HepG2 (cell line): ENCODE results near the gene KRT1. TPM values are rescaled to one million over a fixed set of nuclear protein-coding genes. Genes with fewer than 3 reads are reported as not detected.

Source experiments
- ATAC-seq: fragments of 200-7000 bp; cut with Tn5 transposase; 3 replicates; pipeline ENCODE4 v1.9.1; 2020; ENCODE audit warnings: mild to moderate bottlenecking, moderate library complexity
- BruUV-seq: library from RNA; stranded (reverse); fragments of 400-500 nt; replicated peaks from 2 replicates; lab custom pipeline; 2021; lab: Mats Ljungman, UMichigan
- CTCF ChIA-PET: fragments of 300-600 bp; formaldehyde crosslinking; extraction: SDS; loops from one replicate; lab custom pipeline; 2021; ENCODE audit warnings: low total read pairs, inconsistent platforms, low intra/inter-chr PET ratio; lab: Yijun Ruan, JAX
- POLR2A ChIA-PET: fragments of 350-600 bp; sonication (Branson Sonifier 250); formaldehyde crosslinking; loops from one replicate; lab custom pipeline; 2020; ENCODE audit warnings: antibody characterized with exemption, inconsistent platforms; lab: Yijun Ruan, JAX
- DNase-seq: peaks from one replicate; pipeline ENCODE4 v3.0.0-alpha.2; 2015; ENCODE audit warnings: low spot score
- FAIRE-seq: peaks from 3 replicates; lab custom pipeline; 2011; peaks lifted over from hg19 to GRCh38; lab: Jason Lieb, UNC
- H2AFZ ChIP-seq: one replicate; pipeline ENCODE4 v1.6.1; 2011; ENCODE audit warnings: low read length, inconsistent platforms
- H3K27ac ChIP-seq: fragments of 300-600 bp; 3 replicates; pipeline ENCODE4 v1.8.0; 2011; ENCODE audit warnings: mixed run types, mild to moderate bottlenecking, mixed read lengths, low read length, inconsistent platforms; ENCODE audit not compliant: insufficient read depth; ENCODE audit errors: extremely low read length
- H3K27me3 ChIP-seq, 2 experiments: fragments of 200-600 bp in 1 of 2; 2 replicates in 1 of 2; 3 replicates in 1 of 2; pipeline versions ENCODE4 v1.6.0 to v1.8.0; 2011; ENCODE audit warnings: low read length in 2 of 2, mild to moderate bottlenecking in 2 of 2, moderate library complexity in 2 of 2, inconsistent platforms in 1 of 2; ENCODE audit not compliant: insufficient read depth in 2 of 2, control insufficient read depth in 1 of 2
- H3K36me3 ChIP-seq, 2 experiments: fragments of 200-600 bp in 1 of 2; replicated peaks in 1 of 2; 2 replicates in 1 of 2; 3 replicates in 1 of 2; pipeline versions ENCODE4 v1.5.1 to v1.8.0; 2011; ENCODE audit warnings: low read length in 2 of 2, inconsistent platforms in 1 of 2; ENCODE audit not compliant: insufficient read depth in 2 of 2, control insufficient read depth in 1 of 2
- H3K4me1 ChIP-seq: 2 replicates; pipeline ENCODE4 v1.5.1; 2012; ENCODE audit warnings: low read length, inconsistent platforms; ENCODE audit not compliant: insufficient read depth
- H3K4me2 ChIP-seq: 2 replicates; pipeline ENCODE4 v1.6.0; 2011; ENCODE audit warnings: low read depth, low read length, inconsistent platforms
- H3K4me3 ChIP-seq, 3 experiments: fragments of 200-600 bp in 1 of 3; sonication (generic), shearing (Covaris generic) in 1 of 3; replicated peaks in 1 of 3; 2 replicates each; pipeline ENCODE4 v1.5.1; 2011 to 2016; ENCODE audit warnings: low read length in 3 of 3, inconsistent platforms in 2 of 3, low read depth in 2 of 3, mild to moderate bottlenecking in 2 of 3, control low read depth in 1 of 3, mixed read lengths in 1 of 3; ENCODE audit not compliant: insufficient read depth in 1 of 3
- H3K79me2 ChIP-seq: one replicate; pipeline ENCODE4 v1.6.1; 2011; ENCODE audit warnings: low read length, inconsistent platforms; ENCODE audit not compliant: insufficient read depth
- H3K9ac ChIP-seq: 2 replicates; pipeline ENCODE4 v1.6.0; 2011; ENCODE audit warnings: mild to moderate bottlenecking, low read depth, low read length, inconsistent platforms; ENCODE audit not compliant: insufficient read depth
- H3K9me3 ChIP-seq: 2 replicates; pipeline ENCODE4 v1.5.1; 2012; ENCODE audit warnings: mild to moderate bottlenecking, low read length
- H4K20me1 ChIP-seq: 2 replicates; pipeline ENCODE4 v1.6.0; 2011; ENCODE audit warnings: inconsistent platforms, mild to moderate bottlenecking, low read length, moderate library complexity; ENCODE audit not compliant: insufficient read depth
- ATF1 ChIP-seq: IDR thresholded peaks from 2 replicates; pipeline ENCODE4 v1.6.1; 2016; ENCODE audit warnings: mild to moderate bottlenecking, control low read depth
- FOSL2 ChIP-seq: sonication (generic); formaldehyde crosslinking; IDR thresholded peaks from 2 replicates; pipeline ENCODE4 v1.4.0; 2020; ENCODE audit warnings: missing genetic modification reagents
- FOXA3 ChIP-seq: IDR thresholded peaks from 2 replicates; pipeline ENCODE4 v1.6.1; 2016; ENCODE audit warnings: missing genetic modification reagents, missing compliant biosample characterization
- FOXP4 ChIP-seq: sonication (generic); formaldehyde crosslinking; IDR thresholded peaks from 2 replicates; pipeline ENCODE4 v1.4.0; 2020; ENCODE audit warnings: missing genetic modification reagents
- MEIS1 ChIP-seq: sonication (generic); formaldehyde crosslinking; IDR thresholded peaks from 2 replicates; pipeline ENCODE4 v1.9.0; 2021; ENCODE audit warnings: mild to moderate bottlenecking, missing genetic modification reagents, moderate library complexity, borderline replicate concordance
- NFIC ChIP-seq: IDR thresholded peaks from 2 replicates; pipeline ENCODE4 v1.6.1; 2012; ENCODE audit warnings: mild to moderate bottlenecking, low read length, inconsistent platforms
- PAX8 ChIP-seq: sonication (generic); formaldehyde crosslinking; IDR thresholded peaks from 2 replicates; pipeline ENCODE4 v1.8.0; 2022; ENCODE audit warnings: mild to moderate bottlenecking, missing genetic modification reagents, borderline replicate concordance
- SNAPC2 ChIP-seq: sonication (generic); formaldehyde crosslinking; IDR thresholded peaks from 2 replicates; pipeline ENCODE4 v1.8.1; 2022; ENCODE audit warnings: mild to moderate bottlenecking, missing genetic modification reagents
- TCF7 ChIP-seq: sonication (generic); IDR thresholded peaks from 2 replicates; pipeline ENCODE4 v1.6.1; 2016; ENCODE audit warnings: antibody characterized with exemption, low read depth
- TRIM24 ChIP-seq: sonication (generic); formaldehyde crosslinking; IDR thresholded peaks from 2 replicates; pipeline ENCODE4 v1.8.0; 2022; ENCODE audit warnings: mild to moderate bottlenecking, missing genetic modification reagents
- ZNF383 ChIP-seq: sonication (generic); formaldehyde crosslinking; IDR thresholded peaks from 2 replicates; pipeline ENCODE4 v1.4.0; 2020; ENCODE audit warnings: missing genetic modification reagents, mild to moderate bottlenecking, borderline replicate concordance
- ZNF564 ChIP-seq: sonication (generic); formaldehyde crosslinking; IDR thresholded peaks from 2 replicates; pipeline ENCODE4 v1.8.1; 2023; ENCODE audit warnings: mild to moderate bottlenecking, missing genetic modification reagents
- ZNF792 ChIP-seq: IDR thresholded peaks from 2 replicates; pipeline ENCODE4 v1.6.1; 2016
- in situ Hi-C: cut with HindIII; loops from 2 replicates; pipeline ENCODE4 v1.10.0; 2017; ENCODE audit warnings: low pct_unique_long_range_greater_than_20kb; ENCODE audit not compliant: extremely low pct_ligation_motif_present
- intact Hi-C: fragments of 100-400 bp; cut with micrococcal nuclease; formaldehyde crosslinking; loops from one replicate; pipeline ENCODE4 v1.10.0; 2022; ENCODE audit not compliant: unreplicated experiment
- polyA plus RNA-seq, 8 experiments: library from polyadenylated mRNA; depleted of rRNA in 3 of 8; stranded (reverse) in 7 of 8; unstranded in 1 of 8; fragments of >200 nt; fragmentation: Illumina TruSeq in 4 of 8; extraction: Trizol in 4 of 8; gene quantifications; 2 replicates each; pipeline versions ENCODE4 v1.2.1 to v1.2.3, GENCODE V29; 2011 to 2016; ENCODE audit warnings: low read depth in 4 of 8, missing spikeins in 1 of 8, mixed read lengths in 1 of 8; ENCODE audit not compliant: insufficient read depth in 1 of 8
- total RNA-seq, 5 experiments: library from RNA; depleted of rRNA; stranded (reverse); fragments of >200 nt; fragmentation: Illumina TruSeq; extraction: Trizol; gene quantifications; 2 replicates each; pipeline ENCODE4 v1.2.3, GENCODE V29; 2016; ENCODE audit warnings: low read depth in 1 of 5
- TF ChIP-seq, protein P1 (sequence below): sonication (generic); formaldehyde crosslinking; conservative IDR thresholded peaks from 2 replicates; pipeline ENCODE4 v1.4.0; 2020; ENCODE audit warnings: mild to moderate bottlenecking, missing genetic modification reagents, moderate library complexity

Gene KRT1
- total and polyA plus RNA-seq, 2 of the 13 experiments (the other 11 are each of a cell fraction or from before 2014, with no cell fraction given), result not detected

DNA sequence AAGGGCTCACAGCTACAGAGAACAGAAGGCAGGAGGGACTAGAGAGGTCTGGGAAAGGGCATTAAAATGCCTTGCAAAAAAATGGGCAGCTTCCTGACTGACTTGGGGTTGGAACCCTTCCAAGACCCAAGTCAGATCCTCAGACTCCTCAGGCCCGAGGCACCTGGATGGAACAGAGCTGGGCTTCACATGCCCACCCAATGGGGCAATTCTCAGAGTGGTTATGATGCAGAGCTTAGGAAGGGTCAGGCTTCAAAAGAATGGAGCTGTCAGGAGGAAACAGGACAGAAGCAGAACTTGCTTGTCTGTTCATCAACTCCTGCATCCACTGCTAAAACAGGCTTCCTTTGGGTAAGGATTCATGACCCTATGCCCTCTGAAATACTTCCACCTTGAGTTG lies 9.7 kb upstream of the KRT1 start (continued):
- TF ChIP-seq PAX8 (CRISPR knock-in tag) (no peak), NFIC (no peak), FOSL2 (no peak), ZNF383 (CRISPR knock-in tag) (no peak)
- TF ChIP-seq, protein P1, sequence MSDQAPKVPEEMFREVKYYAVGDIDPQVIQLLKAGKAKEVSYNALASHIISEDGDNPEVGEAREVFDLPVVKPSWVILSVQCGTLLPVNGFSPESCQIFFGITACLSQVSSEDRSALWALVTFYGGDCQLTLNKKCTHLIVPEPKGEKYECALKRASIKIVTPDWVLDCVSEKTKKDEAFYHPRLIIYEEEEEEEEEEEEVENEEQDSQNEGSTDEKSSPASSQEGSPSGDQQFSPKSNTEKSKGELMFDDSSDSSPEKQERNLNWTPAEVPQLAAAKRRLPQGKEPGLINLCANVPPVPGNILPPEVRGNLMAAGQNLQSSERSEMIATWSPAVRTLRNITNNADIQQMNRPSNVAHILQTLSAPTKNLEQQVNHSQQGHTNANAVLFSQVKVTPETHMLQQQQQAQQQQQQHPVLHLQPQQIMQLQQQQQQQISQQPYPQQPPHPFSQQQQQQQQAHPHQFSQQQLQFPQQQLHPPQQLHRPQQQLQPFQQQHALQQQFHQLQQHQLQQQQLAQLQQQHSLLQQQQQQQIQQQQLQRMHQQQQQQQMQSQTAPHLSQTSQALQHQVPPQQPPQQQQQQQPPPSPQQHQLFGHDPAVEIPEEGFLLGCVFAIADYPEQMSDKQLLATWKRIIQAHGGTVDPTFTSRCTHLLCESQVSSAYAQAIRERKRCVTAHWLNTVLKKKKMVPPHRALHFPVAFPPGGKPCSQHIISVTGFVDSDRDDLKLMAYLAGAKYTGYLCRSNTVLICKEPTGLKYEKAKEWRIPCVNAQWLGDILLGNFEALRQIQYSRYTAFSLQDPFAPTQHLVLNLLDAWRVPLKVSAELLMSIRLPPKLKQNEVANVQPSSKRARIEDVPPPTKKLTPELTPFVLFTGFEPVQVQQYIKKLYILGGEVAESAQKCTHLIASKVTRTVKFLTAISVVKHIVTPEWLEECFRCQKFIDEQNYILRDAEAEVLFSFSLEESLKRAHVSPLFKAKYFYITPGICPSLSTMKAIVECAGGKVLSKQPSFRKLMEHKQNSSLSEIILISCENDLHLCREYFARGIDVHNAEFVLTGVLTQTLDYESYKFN (CRISPR knock-in tag), result no peak

DNA sequence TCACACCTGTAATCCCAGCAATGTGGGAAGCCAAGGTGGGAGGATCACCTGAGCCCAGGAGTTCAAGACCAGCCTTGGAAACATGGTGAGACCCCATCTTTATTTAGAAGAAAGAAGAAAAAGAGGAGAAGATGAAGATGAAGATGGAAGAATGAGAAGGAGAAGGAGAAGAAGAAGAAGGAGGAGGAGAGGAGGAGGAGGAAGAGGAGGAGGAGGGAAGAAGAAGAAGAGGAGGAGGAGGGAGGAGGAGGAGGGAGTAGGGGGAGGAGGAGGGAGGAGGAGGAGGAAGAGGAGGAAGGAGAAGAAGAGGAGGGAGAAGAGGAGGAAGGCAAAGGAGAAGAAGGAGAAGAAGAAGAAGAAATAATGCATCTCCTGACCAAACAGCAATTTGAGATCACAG lies 9.0 kb upstream of the KRT1 start:
- ChIA-PET POLR2A (no interaction called here), CTCF (no interaction called here)
- in situ Hi-C loops, result loop anchor here (25.0 kb wide), 1 partner anchor 298 kb away; no protein-coding TSS in a partner anchor
- Histone ChIP-seq H3K27ac (no peak overlapping the region), H3K4me2 (no peak overlapping the region), H3K9me3 (no peaks in the 10 kb centered on the region), H3K36me3 (no peaks in the 10 kb centered on the region), H3K4me3 (no peak overlapping the region), H3K79me2 (no peaks in the 10 kb centered on the region), H3K27me3 (peaks cover 6 to 56% of the 10 kb centered on the region in 2 experiments; a peak in 3 of 5 replicates), H4K20me1 (no peaks in the 10 kb centered on the region), H2AFZ (no peak overlapping the region), H3K9ac (no peak overlapping the region), H3K4me1 (no peaks in the 10 kb centered on the region)
- TF ChIP-seq ZNF792, result no peak
- TF ChIP-seq MEIS1 (CRISPR knock-in tag), result no peak
- TF ChIP-seq TRIM24 (CRISPR knock-in tag), result no peak
- TF ChIP-seq ATF1 (CRISPR knock-in tag), result no peak
- TF ChIP-seq TCF7, result no peak
- TF ChIP-seq SNAPC2 (CRISPR knock-in tag), result no peak
- TF ChIP-seq FOXA3 (CRISPR knock-in tag), result no peak
- no peak for TF ChIP-seq ZNF564 (CRISPR knock-in tag)
- TF ChIP-seq FOXP4 (CRISPR knock-in tag), result no peak
- no TSS peak for BruUV-seq
- FAIRE-seq, result no peak
- intact Hi-C loops, result no loop called here
- no peak for ATAC-seq
- no peak for DNase-seq
